Smooth muscle cell of the brain vasculature (primary cell): ENCODE measurements around the gene UMAD1.

Source experiments
- DNase-seq: peaks from one replicate; pipeline ENCODE4 v3.0.0-alpha.2; 2012; ENCODE audit warnings: low read depth, low spot score

UMAD1 gene

GRCh38 chr7:7829667-7830066, 189.1 kb downstream of the UMAD1 start:
- DNase-seq = no peak

GRCh38 chr7:7830122-7830878, 189.7 kb downstream of the UMAD1 start:
- no peak for DNase-seq

DNA sequence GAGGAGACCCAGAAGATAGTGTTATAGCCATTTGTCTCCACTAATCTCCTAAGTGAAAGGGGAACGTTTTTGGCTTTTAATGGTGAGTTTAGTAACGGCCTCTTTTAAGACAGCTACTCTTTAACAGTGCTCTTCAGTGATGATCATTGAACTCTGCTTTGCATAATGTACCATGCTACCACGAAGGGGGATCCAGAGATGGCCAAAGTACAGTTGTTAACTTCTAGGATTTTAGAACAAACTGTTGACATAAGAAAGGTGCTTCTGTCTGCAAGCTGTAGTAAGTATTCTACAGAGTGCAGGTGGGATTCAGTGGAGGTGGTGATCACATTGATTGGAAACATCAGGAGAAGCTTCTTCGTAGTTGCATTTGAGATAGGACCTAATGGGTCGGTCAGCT, 192.0 kb downstream of the UMAD1 start:
- DNase-seq = no peak

GRCh38 chr7:7834761-7835160, 194.2 kb downstream of the UMAD1 start:
- DNase-seq = no peak

- no peak for DNase-seq
Measured at GRCh38 chr7:7841027-7841426, 200.5 kb downstream of the UMAD1 start.

DNA sequence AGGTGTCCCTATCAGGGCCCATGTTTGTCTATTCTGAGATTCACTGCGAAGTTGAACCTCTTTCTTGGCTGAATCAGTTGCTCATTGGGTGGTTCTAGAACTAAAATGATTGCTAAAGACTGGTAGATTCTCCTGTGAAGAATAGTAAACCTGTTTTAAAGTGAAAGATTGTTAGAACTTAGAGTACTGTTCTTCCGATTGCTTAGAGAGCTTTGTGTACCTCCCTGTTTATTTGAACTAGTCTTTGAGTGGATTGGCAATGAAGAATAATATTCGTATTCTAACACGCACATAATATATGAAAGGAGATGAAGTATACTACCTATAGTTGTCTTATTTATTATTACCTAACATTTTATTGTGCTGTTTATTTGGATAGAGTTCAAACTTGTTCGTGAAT, 202.7 kb downstream of the UMAD1 start:
- no peak for DNase-seq

- DNase-seq = no peak
Measured at GRCh38 chr7:7843972-7844371, 203.4 kb downstream of the UMAD1 start.

DNA sequence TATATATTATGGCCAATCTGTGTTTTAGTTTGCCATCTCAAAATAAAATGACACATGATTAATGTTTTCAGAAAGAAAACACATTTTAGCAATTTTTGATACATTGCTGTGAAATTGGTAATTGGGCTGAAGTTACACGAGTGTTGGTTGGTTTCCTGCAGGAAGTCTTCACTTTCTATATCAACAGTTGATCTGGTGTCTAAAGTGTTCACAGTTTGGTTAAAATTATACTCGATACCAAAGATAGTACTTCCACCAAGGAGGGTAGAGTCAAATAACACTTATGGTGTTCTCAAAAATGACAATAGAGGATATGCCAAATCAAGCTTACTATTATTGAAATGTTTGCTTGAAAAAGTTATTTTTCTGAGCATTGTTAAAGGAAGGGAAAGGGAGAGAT, 207.7 kb downstream of the UMAD1 start:
- no peak for DNase-seq

- DNase-seq = no peak
Measured at GRCh38 chr7:7848892-7849291, 208.3 kb downstream of the UMAD1 start.

DNA sequence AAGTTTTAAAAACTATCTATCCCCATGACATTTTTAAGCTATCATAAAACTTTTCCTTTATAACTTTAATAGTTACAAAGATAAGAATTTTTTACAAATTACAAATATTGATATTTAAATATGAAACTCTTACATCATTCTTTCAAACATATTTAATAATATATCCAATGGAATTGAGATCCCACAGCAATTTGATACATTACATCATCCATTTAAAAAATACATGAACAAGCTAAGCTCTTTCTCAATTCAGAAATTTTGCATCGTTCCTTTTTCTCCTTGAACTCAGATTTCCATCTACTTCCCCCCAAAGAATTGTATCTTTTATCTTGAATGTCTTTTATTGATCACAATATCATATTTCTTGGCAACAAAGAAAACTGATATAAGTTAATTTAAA, 209.6 kb downstream of the UMAD1 start:
- no peak for DNase-seq

DNA sequence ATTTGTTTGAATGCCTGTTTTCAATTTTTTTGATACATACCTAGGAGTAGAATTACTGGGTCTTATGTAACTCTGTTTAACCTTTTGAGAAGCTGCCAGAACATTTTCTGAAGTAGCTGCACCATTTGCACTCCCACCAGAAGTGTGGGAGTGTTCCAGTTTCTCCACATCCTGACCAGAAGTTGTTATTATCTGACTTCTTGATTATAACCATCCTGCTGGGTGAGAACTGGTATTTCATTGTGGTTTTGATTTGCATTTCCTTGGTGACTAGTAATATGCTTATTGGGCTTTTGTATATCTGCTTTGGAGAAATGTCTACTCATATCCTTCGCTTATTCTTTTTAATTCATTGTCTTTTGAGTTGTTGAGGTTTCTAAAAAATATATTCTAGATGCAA, 210.8 kb downstream of the UMAD1 start:
- DNase-seq = no peak

DNA sequence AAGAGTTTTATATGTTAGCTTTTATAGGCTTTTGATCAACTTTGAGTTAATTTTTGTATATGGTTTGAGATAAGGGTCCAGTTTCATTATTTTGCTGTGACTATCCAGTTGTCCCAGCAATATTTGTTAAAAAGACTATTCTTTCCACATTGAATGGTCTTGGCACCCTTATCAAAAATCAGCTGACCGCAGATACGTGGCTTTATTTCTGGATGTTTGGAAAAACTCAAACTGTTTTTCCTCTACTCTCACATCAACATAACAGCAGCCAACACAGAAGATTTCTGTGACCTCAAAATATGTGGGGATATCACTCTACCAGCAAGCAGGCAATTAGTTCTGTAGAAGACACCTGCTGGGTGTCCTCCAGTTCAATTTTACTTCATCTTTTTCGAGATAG, 211.4 kb downstream of the UMAD1 start:
- DNase-seq = no peak

GRCh38 chr7:7857143-7857583, 216.6 kb downstream of the UMAD1 start:
- no peak for DNase-seq

GRCh38 chr7:7858559-7858958, 218.0 kb downstream of the UMAD1 start:
- DNase-seq = no peak

- DNase-seq = no peak
Measured at GRCh38 chr7:7859411-7859810, 218.9 kb downstream of the UMAD1 start.

DNA sequence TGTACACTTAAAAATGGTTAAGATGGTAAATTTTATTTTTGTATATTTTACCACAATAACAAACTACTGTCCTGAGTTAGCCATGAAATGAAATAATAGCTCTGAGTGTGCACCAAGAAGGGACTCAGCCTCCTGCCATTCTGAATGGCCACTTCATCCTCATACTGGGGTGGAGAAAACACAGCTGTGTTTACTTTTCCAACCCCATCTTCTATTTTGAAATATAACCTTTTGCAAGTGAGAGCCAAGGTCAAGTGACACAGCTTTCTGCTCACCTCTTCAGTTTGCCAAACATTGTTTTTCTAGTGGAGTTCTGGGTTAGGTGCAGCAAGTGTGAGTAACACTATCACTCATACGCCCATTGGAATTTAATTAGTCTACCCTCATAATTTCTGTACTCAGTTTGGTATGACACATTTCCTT, 220.7 kb downstream of the UMAD1 start:
- DNase-seq = peak; percentile 47

DNA sequence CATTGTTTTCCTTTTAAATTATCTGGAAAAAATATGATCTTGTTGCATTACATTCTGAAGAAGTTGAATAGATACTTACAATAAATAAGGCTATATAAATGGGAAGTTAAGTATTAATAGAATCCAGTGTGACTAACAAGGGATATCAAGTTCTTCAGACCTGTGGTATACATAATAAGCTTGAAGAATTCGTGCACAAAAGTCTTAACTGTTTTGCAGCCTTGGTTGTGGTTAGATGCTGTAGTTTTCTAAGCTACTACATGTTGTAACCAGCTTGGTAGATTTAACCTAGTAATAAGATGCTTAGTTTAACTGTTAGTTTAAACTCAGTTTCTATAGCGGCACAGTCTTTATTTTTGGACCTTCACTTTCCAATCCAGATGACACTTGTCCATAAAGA, 221.8 kb downstream of the UMAD1 start:
- DNase-seq = no peak

DNA sequence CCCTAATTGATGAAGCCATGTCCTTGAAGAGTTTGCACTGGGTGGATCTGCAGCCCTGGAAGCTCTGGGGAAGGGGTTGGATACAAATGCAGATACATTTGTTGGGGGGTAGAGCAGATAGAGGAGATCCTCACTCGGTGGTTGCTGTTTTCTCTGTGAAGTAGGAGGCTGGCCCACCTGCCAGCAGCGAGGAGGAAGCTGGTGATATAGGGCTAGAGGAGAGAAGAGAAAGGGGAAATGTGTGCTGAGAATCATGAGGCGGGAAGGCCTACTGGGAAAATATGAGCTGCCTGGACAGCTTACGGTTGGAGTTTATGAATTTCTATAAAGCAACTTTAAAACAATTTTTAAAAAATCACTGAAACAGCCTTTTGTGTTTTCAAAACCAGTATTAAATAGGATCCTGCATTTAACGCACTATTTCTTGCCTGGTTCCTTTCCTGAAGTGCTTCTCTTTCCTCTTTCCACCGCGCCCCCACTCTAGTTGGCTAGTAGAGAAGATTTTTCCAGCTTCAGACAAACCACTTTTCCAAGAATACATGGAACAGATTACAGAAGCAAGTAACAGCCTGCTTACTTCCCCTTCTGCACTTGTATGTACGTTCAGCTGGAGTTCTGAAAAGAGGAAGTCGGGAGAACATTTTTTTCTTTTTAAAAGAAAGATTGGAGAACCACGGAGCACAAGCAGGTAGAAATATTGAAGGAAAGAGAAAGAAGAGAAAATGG, 227.5 kb downstream of the UMAD1 start:
- no peak for DNase-seq

GRCh38 chr7:7868572-7868899, 228.0 kb downstream of the UMAD1 start:
- DNase-seq = no peak

GRCh38 chr7:7869036-7869435, 228.5 kb downstream of the UMAD1 start:
- no peak for DNase-seq

DNA sequence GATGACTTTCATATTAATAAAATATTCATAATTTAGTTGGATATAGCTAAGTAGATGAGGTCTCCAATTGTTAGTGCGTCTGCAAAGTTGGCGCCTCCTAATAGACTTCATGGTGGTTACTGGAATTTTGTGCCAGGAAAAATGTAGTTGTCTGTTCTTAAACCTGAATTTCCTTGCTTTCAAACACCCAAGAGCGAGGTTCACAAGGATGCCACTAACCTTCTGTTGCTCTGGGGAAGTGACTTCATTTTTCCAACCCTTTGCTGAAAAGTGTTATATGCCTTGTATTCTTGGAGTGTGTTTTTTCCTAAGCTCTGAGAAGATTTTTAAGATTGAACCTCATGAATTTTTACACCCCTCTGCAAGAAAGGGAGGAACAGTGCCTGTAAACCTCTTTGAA, 229.1 kb downstream of the UMAD1 start:
- no peak for DNase-seq

DNA sequence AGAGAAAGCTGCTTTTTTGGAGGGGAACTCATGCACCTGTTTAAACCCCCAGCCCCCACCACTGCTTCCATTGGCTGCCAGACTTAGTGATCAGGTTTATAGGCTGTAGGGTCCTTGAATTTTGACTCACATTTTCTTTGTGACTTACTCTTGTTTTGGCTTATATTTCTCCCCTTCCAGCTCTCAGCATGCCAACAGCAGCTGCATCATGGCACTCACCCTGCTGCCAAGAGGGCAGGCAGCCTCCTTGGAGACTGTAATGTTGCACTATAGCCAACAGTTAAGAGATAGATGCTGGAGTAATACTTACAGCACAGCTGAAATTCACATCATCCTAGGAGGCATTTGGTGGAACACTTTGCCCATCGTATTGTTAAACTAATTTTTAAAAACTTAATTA, 230.0 kb downstream of the UMAD1 start:
- DNase-seq = no peak

DNA sequence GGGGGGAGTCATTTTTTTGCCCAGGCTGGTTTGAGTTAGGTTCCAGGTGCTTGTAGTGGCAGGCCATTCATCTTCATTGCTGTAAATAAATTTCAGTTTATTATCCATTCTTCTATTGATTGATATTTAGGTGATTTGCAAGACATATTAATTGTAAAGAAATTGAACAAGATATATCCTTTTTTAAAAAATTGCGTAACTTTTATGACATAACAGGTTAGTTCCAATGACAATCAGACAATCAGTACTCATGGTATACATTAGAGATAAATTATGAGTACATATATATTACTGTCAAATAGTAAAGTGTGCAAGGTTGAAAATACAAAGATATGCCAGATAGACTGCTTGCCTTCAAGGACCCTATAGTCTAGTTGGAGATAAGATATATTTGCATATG, 235.9 kb downstream of the UMAD1 start:
- DNase-seq = no peak
